CD14-positive monocyte (primary cell): ENCODE data around the gene MAGEF1. TPM values are rescaled to one million over a fixed set of nuclear protein-coding genes. Genes with fewer than 3 reads are reported as not detected.
A peak's percentile ranks its signal among the peaks of the same experiment; 100 is the strongest.

Experiments used
- DNase-seq, 3 donors: peaks; one replicate each; pipeline ENCODE4 v3.0.0-alpha.2; 2011 to 2022
- H2AFZ ChIP-seq: 2 replicates; pipeline ENCODE4 v1.6.0; 2012; ENCODE audit warnings: mild to moderate bottlenecking, low read depth, low read length, inconsistent platforms; ENCODE audit not compliant: insufficient read depth, poor library complexity, severe bottlenecking
- H3K27ac ChIP-seq, 2 donors: 1 replicate in 1 of 2; 2 replicates in 1 of 2; pipeline ENCODE4 v1.5.1; 2012 to 2013; ENCODE audit warnings: low read length in 2 of 2, control low read depth in 1 of 2, inconsistent platforms in 1 of 2, low read depth in 1 of 2, mild to moderate bottlenecking in 1 of 2
- H3K27me3 ChIP-seq, 2 donors: one replicate each; pipeline versions ENCODE4 v1.6.0 to v1.6.1; 2011 to 2013; ENCODE audit warnings: low read length in 2 of 2; ENCODE audit not compliant: control insufficient read depth in 2 of 2, insufficient read depth in 2 of 2
- H3K36me3 ChIP-seq, 2 donors: replicated peaks in 1 of 2; 1 replicate in 1 of 2; 2 replicates in 1 of 2; pipeline versions ENCODE4 v1.5.1 to v1.6.1; 2012 to 2013; ENCODE audit warnings: low read length in 2 of 2, control low read depth in 1 of 2, inconsistent platforms in 1 of 2, mild to moderate bottlenecking in 1 of 2; ENCODE audit not compliant: insufficient read depth in 2 of 2, control insufficient read depth in 1 of 2
- H3K4me1 ChIP-seq, 2 donors: 1 replicate in 1 of 2; 2 replicates in 1 of 2; pipeline versions ENCODE4 v1.5.1 to v1.6.1; 2012 to 2013; ENCODE audit warnings: low read length in 2 of 2, control low read depth in 1 of 2, inconsistent platforms in 1 of 2, mild to moderate bottlenecking in 1 of 2, moderate library complexity in 1 of 2; ENCODE audit not compliant: insufficient read depth in 2 of 2, control insufficient read depth in 1 of 2
- H3K4me2 ChIP-seq: replicated peaks from 2 replicates; pipeline ENCODE3; 2012; ENCODE audit warnings: low read length, moderate library complexity, mild to moderate bottlenecking; ENCODE audit not compliant: poor library complexity, severe bottlenecking; ENCODE audit errors: extremely low read depth
- H3K4me3 ChIP-seq, 3 experiments: fragments of 200-600 bp in 1 of 3; sonication (generic) in 1 of 3; replicated peaks in 1 of 3; 1 replicate in 2 of 3; 2 replicates in 1 of 3; pipeline ENCODE4 v1.5.1; 2011 to 2013; ENCODE audit warnings: low read length in 3 of 3, mild to moderate bottlenecking in 3 of 3, control low read depth in 2 of 3, low read depth in 2 of 3, inconsistent platforms in 1 of 3, moderate library complexity in 1 of 3
- H3K79me2 ChIP-seq: 2 replicates; pipeline ENCODE4 v1.6.0; 2012; ENCODE audit warnings: mild to moderate bottlenecking, control low read depth, inconsistent platforms, low read length, moderate library complexity; ENCODE audit not compliant: insufficient read depth
- H3K9ac ChIP-seq: 2 replicates; pipeline ENCODE4 v1.6.0; 2017; ENCODE audit warnings: low read length, mild to moderate bottlenecking; ENCODE audit not compliant: insufficient read depth, poor library complexity, severe bottlenecking
- H3K9me3 ChIP-seq, 2 donors: replicated peaks in 1 of 2; 1 replicate in 1 of 2; 2 replicates in 1 of 2; pipeline versions ENCODE4 v1.5.1 to v1.6.1; 2012 to 2013; ENCODE audit warnings: low read length in 2 of 2, control low read depth in 1 of 2; ENCODE audit not compliant: control insufficient read depth in 1 of 2, insufficient read depth in 1 of 2
- H4K20me1 ChIP-seq: 2 replicates; pipeline ENCODE4 v1.6.0; 2012; ENCODE audit warnings: mild to moderate bottlenecking, low read length, control low read depth, moderate library complexity; ENCODE audit not compliant: insufficient read depth
- H3K27ac Mint-ChIP-seq, 7 donors: one replicate each; pipeline ENCODE4 v1.8.0; 2020; ENCODE audit warnings: mild to moderate bottlenecking in 7 of 7, mixed read lengths in 7 of 7, moderate library complexity in 6 of 7, inconsistent platforms in 2 of 7
- H3K27me3 Mint-ChIP-seq, 3 donors: one replicate each; pipeline ENCODE4 v1.8.0; 2021 to 2022; ENCODE audit warnings: low read depth in 3 of 3, mild to moderate bottlenecking in 3 of 3, mixed read lengths in 3 of 3, moderate library complexity in 3 of 3, inconsistent platforms in 1 of 3
- H3K36me3 Mint-ChIP-seq, 2 donors: one replicate each; pipeline ENCODE4 v1.8.0; 2020; ENCODE audit warnings: mixed read lengths in 2 of 2, inconsistent platforms in 1 of 2, mild to moderate bottlenecking in 1 of 2
- H3K4me1 Mint-ChIP-seq: one replicate; pipeline ENCODE4 v1.8.0; 2020; ENCODE audit warnings: mild to moderate bottlenecking, mixed read lengths
- H3K4me3 Mint-ChIP-seq, 2 donors: one replicate each; pipeline ENCODE4 v1.8.0; 2020; ENCODE audit warnings: mild to moderate bottlenecking in 2 of 2, mixed read lengths in 2 of 2, moderate library complexity in 1 of 2
- H3K9me3 Mint-ChIP-seq, 7 donors: one replicate each; pipeline ENCODE4 v1.8.0; 2020 to 2022; ENCODE audit warnings: mixed read lengths in 7 of 7, mild to moderate bottlenecking in 6 of 7, moderate library complexity in 6 of 7, inconsistent platforms in 2 of 7
- CTCF ChIP-seq: fragments of 200-600 bp; IDR thresholded peaks from one replicate; pipeline ENCODE4 v1.8.0; 2022; ENCODE audit warnings: antibody characterized with exemption, mild to moderate bottlenecking
- WGBS: methylation state at CpG from one replicate; pipeline ENCODE4 v1.1.5; 2013; ENCODE audit warnings: missing lambda C conversion rate; ENCODE audit not compliant: insufficient coverage; 5-methylcytosine and 5-hydroxymethylcytosine counted together
- intact Hi-C, 2 donors: fragments of 100-400 bp; cut with micrococcal nuclease; formaldehyde crosslinking; loops; one replicate each; pipeline versions ENCODE4 v1.15.0 to v1.15.1; 2023
- polyA plus RNA-seq, 3 donors: library from polyadenylated mRNA; depleted of rRNA in 1 of 3; unstranded in 2 of 3; stranded (reverse) in 1 of 3; fragments of 300-500 nt in 2 of 3; fragments of >200 nt in 1 of 3; fragmentation: Illumina TruSeq in 2 of 3; gene quantifications; 1 replicate in 2 of 3; 2 replicates in 1 of 3; pipeline ENCODE4 v1.2.3, GENCODE V29; 2012 to 2021

MAGEF1 gene
- polyA plus RNA-seq, 3 donors, result 1.7 to 14.8 (median 12.2) TPM

DNA sequence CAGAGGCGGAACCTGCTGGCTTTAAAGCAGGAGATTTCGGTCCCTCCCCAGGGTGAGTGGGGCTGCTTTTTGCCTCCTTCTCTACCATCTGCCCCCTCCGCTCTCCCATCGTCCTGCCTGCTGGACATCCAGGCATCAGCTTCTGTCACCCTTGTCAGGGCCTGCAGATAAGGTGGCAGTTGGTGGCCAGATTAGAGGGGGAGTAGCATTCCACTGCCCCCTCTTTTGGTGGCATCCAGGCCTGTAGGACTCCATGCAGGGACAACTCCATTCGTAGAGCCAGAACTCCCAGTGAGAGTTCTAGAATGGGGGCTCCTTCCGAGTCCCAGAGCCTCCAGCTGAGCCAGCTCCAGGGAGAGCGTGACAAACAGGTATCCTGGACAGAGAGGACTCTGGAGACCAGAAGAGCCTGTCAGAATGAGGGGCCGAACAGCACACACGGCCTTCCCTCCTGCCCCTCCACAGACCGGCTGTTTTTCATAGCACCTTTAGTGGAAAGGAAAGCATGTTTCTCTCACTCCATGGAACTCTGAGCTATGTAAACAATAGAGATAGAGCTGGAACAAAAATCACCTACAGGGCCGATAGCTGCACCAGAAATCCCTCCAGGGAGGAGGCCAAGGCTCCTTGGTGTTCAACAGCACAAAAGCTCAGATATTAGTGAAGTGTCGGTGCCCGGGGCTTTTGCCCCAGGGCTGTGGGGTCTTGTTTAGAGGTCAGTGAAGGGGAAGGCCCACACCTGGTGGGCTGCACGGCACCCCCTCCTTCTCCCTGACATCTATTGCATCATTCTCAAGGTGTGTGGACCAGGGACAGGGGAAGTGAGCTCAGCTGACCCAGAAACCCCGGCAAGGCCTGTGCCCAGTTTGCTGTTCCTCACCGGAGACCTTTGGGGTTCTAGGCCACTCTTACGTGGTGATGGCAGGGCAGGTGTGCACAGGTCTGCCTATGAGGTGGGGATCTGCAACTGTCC, 34.2 kb downstream of the MAGEF1 start:
- Histone ChIP-seq H3K4me3 (peak overlapping the region in 1 of 3 experiments; percentile 50), H3K9ac (peak overlapping the region; percentile 23), H3K36me3 (no peaks in the 10 kb centered on the region), H3K27me3 (no peaks in the 10 kb centered on the region), H3K9me3 (no peaks in the 10 kb centered on the region), H3K79me2 (no peaks in the 10 kb centered on the region), H2AFZ (peak overlapping the region; percentile 1), H3K4me1 (peaks cover 49 to 51% of the 10 kb centered on the region in 2 donors), H3K4me2 (peak overlapping the region; percentile 62), H3K27ac (peak overlapping the region; percentile 36 to 62), H4K20me1 (no peaks in the 10 kb centered on the region)
- no peak for TF ChIP-seq CTCF
- Mint-ChIP-seq H3K9me3 (peaks cover 0 to 2% (median 0%) of the 10 kb centered on the region in 7 donors), H3K4me3 (peak overlapping the region; percentile 58 to 79), H3K27me3 (peaks cover 0 to 6% (median 4%) of the 10 kb centered on the region in 3 donors), H3K27ac (peak overlapping the region in 5 of 7 donors; percentile 27 to 84 (median 46)), H3K4me1 (peaks cover 51% of the 10 kb centered on the region), H3K36me3 (no peaks in the 10 kb centered on the region)
- no peak for DNase-seq
- 75% methylated on average over 7 of the region's 17 CpGs for WGBS
- intact Hi-C loops, result no loop called here

DNA sequence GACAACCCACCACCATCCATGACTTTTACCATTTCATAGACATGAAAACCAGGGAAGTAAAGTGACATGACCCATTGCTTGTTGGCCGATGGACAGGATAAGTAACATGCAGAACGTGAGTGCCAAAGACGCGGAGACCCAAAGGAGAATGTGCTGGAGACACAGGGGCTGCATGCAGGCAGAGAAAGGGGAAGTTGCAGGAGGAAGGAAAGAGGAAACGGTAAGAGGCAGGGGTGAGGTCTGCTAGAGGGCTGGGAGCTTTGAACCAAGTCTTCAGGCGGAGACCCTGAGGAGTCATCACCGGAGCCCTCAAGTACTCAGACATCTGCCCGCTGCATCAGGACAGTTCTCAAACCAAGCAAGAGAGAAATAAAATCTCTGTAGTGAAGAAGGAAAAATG, 34.9 kb downstream of the MAGEF1 start:
- Histone ChIP-seq H3K4me1 (peaks cover 49 to 51% of the 10 kb centered on the region in 2 donors), H3K79me2 (no peaks in the 10 kb centered on the region), H3K9me3 (no peaks in the 10 kb centered on the region), H4K20me1 (no peaks in the 10 kb centered on the region), H3K27ac (peak overlapping the region; percentile 36 to 62), H3K4me2 (peak overlapping the region; percentile 62), H3K36me3 (no peaks in the 10 kb centered on the region), H3K9ac (peak overlapping the region; percentile 23), H3K4me3 (peak overlapping the region in 1 of 3 experiments; percentile 50), H3K27me3 (no peaks in the 10 kb centered on the region), H2AFZ (no peak overlapping the region)
- intact Hi-C loops, result no loop called here
- WGBS, result 0% methylated on average over 6 of the region's 8 CpGs
- Mint-ChIP-seq H3K4me1 (peaks cover 51% of the 10 kb centered on the region), H3K27ac (peak overlapping the region; percentile 27 to 84 (median 54)), H3K27me3 (peaks cover 0 to 6% (median 6%) of the 10 kb centered on the region in 3 donors), H3K36me3 (no peaks in the 10 kb centered on the region), H3K4me3 (peak overlapping the region; percentile 58 to 79), H3K9me3 (peaks cover 0 to 2% (median 0%) of the 10 kb centered on the region in 7 donors)
- DNase-seq, result peak; percentile 81 to 85 (median 82)
- TF ChIP-seq CTCF, result no peak
